ENCODE data around the gene IL18RAP. TPM values are rescaled to one million over a fixed set of nuclear protein-coding genes. Genes with fewer than 3 reads are reported as not detected.

Gene IL18RAP
- total RNA-seq, 1 donor from 2014 or later: not detected

DNA sequence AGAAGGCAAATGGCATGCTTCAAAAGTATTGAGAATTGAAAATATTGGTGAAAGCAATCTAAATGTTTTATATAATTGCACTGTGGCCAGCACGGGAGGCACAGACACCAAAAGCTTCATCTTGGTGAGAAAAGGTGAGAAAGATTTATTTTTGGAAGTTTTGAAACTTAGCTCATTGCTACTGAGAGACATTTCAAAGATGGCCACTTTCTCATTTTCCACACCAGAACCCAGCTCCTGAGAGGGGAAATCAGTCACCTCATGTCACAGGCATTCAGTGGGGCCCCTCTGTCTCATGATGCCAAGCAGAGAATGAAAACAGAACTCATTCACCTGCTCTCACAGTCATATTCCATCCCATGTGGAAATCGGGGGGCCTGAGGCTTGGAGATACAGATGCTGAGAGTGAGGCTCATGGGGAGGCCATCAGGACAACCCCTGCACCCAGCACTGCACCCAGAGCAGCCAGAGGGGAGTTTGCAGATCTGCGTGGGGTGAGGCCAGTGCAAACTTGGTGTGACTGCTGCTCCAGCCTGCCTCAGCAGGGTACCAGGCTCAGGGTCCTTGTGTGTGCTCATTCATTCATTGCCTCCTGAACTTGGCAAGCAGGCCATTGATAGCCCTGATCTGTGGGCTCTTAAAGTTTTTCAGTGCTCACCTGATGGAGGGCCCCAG is 36.0 kb upstream of the IL18RAP start:
- no peak for TF ChIP-seq CTCF (IDR thresholded peaks at IDR 0.05; ENCODE audit: insufficient read depth, low read length, poor library complexity, severe bottlenecking)
- no peak overlapping the region for H3K4me3 ChIP-seq (ENCODE audit: low read depth, low read length)
- no peaks in the 10 kb centered on the region for H3K27me3 ChIP-seq (ENCODE audit: control insufficient read depth, insufficient read depth, low read length)
- DNase-seq (ENCODE audit: low read depth): no peak
- no peaks in the 10 kb centered on the region for H3K36me3 ChIP-seq (ENCODE audit: control insufficient read depth, insufficient read depth, low read length)

- no peak for TF ChIP-seq CTCF (IDR thresholded peaks at IDR 0.05; ENCODE audit: insufficient read depth, low read length, poor library complexity, severe bottlenecking)
Measured at GRCh38 chr2:102387763-102388546, 35.0 kb upstream of the IL18RAP start.

DNA sequence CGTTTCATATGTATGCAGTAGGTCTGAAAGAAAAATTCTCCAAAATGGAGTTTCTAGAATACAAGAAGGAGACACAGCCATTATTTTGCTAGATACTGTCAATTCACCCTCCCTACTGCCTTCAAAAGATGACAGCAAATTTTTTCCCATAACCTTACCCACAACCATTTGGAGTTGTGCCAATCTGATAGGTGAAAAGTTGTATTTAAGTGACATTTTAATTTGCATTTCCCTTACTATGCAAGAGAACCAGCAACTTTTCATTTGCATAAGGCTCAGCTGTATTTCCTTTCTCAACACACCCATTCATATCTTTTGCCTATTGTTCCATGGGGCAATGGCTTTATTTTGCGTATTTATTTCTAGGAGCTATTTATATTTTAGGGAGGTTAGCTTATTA is 31.4 kb upstream of the IL18RAP start:
- no peak overlapping the region for H3K4me3 ChIP-seq (ENCODE audit: low read depth, low read length)
- DNase-seq (ENCODE audit: low read depth): no peak
- no peak for TF ChIP-seq CTCF (IDR thresholded peaks at IDR 0.05; ENCODE audit: insufficient read depth, low read length, poor library complexity, severe bottlenecking)
- H3K27me3 ChIP-seq (ENCODE audit: control insufficient read depth, insufficient read depth, low read length): no peaks in the 10 kb centered on the region
- no peaks in the 10 kb centered on the region for H3K36me3 ChIP-seq (ENCODE audit: control insufficient read depth, insufficient read depth, low read length)

More at GRCh38 chr2:102387763-102388546, 35.0 kb upstream of the IL18RAP start:
- no peak for DNase-seq (ENCODE audit: low read depth)
- Histone ChIP-seq H3K4me3 (ENCODE audit: low read depth, low read length) (no peak overlapping the region), H3K36me3 (ENCODE audit: control insufficient read depth, insufficient read depth, low read length) (no peaks in the 10 kb centered on the region), H3K27me3 (ENCODE audit: control insufficient read depth, insufficient read depth, low read length) (no peaks in the 10 kb centered on the region)

DNA sequence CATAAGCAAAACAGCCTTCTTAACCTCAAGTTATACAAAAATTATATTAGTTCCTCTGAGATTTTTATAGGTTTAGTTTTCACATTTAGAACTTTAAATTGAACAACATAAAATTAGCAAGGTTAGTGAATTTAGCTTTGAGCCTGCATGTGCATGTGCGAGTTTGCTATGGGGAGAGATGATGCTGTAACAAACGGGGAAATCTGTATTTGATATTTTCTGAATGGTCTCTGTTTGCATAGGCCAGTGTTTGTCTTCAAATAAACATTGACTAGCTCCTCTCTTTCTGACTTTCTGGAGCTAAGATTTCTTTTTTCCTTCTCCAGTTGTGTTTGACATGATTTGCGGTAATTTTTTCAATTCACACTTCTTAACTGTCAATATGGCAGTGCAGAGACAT is 30.9 kb upstream of the IL18RAP start:
- no peaks in the 10 kb centered on the region for H3K27me3 ChIP-seq (ENCODE audit: control insufficient read depth, insufficient read depth, low read length)
- DNase-seq (ENCODE audit: low read depth): no peak
- TF ChIP-seq CTCF (IDR thresholded peaks at IDR 0.05; ENCODE audit: insufficient read depth, low read length, poor library complexity, severe bottlenecking): no peak
- no peaks in the 10 kb centered on the region for H3K36me3 ChIP-seq (ENCODE audit: control insufficient read depth, insufficient read depth, low read length)
- H3K4me3 ChIP-seq (ENCODE audit: low read depth, low read length): no peak overlapping the region

DNA sequence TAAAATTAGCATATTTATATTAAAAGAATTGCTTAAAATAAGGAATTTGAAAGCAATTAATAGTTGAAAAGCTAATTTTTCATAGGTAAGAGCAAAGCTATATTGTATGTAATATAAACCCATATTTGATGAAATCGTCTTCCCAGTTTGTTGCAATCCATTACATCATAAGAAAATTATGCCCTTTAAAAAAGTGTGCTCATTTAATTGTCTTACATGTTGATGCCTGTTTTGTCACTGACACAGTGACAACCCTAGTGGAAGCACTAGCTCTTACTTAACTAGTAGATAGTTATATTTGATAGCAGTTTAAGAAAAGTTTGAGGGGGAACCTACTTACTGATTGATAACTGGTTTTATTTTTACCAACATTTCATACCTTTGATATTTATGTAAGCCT is 30.0 kb upstream of the IL18RAP start:
- no peaks in the 10 kb centered on the region for H3K27me3 ChIP-seq (ENCODE audit: control insufficient read depth, insufficient read depth, low read length)
- H3K36me3 ChIP-seq (ENCODE audit: control insufficient read depth, insufficient read depth, low read length): no peaks in the 10 kb centered on the region
- no peak for TF ChIP-seq CTCF (IDR thresholded peaks at IDR 0.05; ENCODE audit: insufficient read depth, low read length, poor library complexity, severe bottlenecking)
- H3K4me3 ChIP-seq (ENCODE audit: low read depth, low read length): no peak overlapping the region
- no peak for DNase-seq (ENCODE audit: low read depth)
